GM18508 (cell line): ENCODE results near the gene RUNX1.
"Not testable (repeated sequence)": the region's sequence is repeated elsewhere in the genome, so short reads cannot be mapped to it uniquely, and the experiment has no call there.

Source experiments
- ATAC-seq: cut with Tn5 transposase; IDR thresholded peaks from one replicate; pipeline ENCODE4 v1.9.1; 2021; ENCODE audit warnings: moderate number of reproducible peaks; ENCODE audit not compliant: insufficient read depth, unreplicated experiment

The RUNX1 gene

GRCh38 chr21:34980423-34981115 lies 68.5 kb downstream of the RUNX1 start:
- no peak for ATAC-seq

- no peak for ATAC-seq
Measured at GRCh38 chr21:34979383-34979782, 69.7 kb downstream of the RUNX1 start.

- no peak for ATAC-seq
Measured at GRCh38 chr21:34977333-34977732, 71.8 kb downstream of the RUNX1 start.

GRCh38 chr21:34974162-34974981 lies 74.7 kb downstream of the RUNX1 start:
- ATAC-seq, result peak; percentile 77

GRCh38 chr21:34973685-34974084 lies 75.4 kb downstream of the RUNX1 start:
- ATAC-seq, result no peak

GRCh38 chr21:34971656-34972055 lies 77.4 kb downstream of the RUNX1 start:
- no peak for ATAC-seq

GRCh38 chr21:34970566-34970965 lies 78.5 kb downstream of the RUNX1 start:
- no peak for ATAC-seq

GRCh38 chr21:34970167-34970500 lies 79.0 kb downstream of the RUNX1 start:
- no peak for ATAC-seq

GRCh38 chr21:34969423-34970166 lies 79.5 kb downstream of the RUNX1 start:
- ATAC-seq, result no peak

GRCh38 chr21:34968414-34969333 lies 80.4 kb downstream of the RUNX1 start:
- ATAC-seq, result no peak

- no peak for ATAC-seq
Measured at GRCh38 chr21:34967509-34968289, 81.4 kb downstream of the RUNX1 start.

GRCh38 chr21:34966881-34967280 lies 82.2 kb downstream of the RUNX1 start:
- ATAC-seq, result not testable (repeated sequence)

GRCh38 chr21:34965200-34966174 lies 83.6 kb downstream of the RUNX1 start:
- no peak for ATAC-seq

GRCh38 chr21:34962586-34963222 lies 86.4 kb downstream of the RUNX1 start:
- ATAC-seq, result no peak

GRCh38 chr21:34962136-34962535 lies 87.0 kb downstream of the RUNX1 start:
- no peak for ATAC-seq

GRCh38 chr21:34960687-34961086 lies 88.4 kb downstream of the RUNX1 start:
- ATAC-seq, result no peak

GRCh38 chr21:34959607-34960006 lies 89.5 kb downstream of the RUNX1 start:
- no peak for ATAC-seq

GRCh38 chr21:34958040-34958439 lies 91.1 kb downstream of the RUNX1 start:
- ATAC-seq, result no peak
